H1 (cell line): ENCODE results near the gene FIZ1. TPM values are rescaled to one million over a fixed set of nuclear protein-coding genes. Genes with fewer than 3 reads are reported as not detected.
A peak's percentile ranks its signal among the peaks of the same experiment; 100 is the strongest.

Source experiments
- CTCF ChIA-PET: fragments of 300-600 bp; sonication (Branson Sonifier 250); formaldehyde crosslinking; loops from one replicate; lab custom pipeline; 2021; ENCODE audit not compliant: partially characterized antibody; lab: Charles Lee
- POLR2A ChIA-PET: fragments of 300-600 bp; sonication (Branson Sonifier 250); formaldehyde crosslinking; loops from one replicate; lab custom pipeline; 2021; ENCODE audit warnings: inconsistent platforms; ENCODE audit not compliant: partially characterized antibody; lab: Charles Lee
- DNase-seq, 2 experiments: peaks; one replicate each; pipeline versions ENCODE4 v3.0.0 to v3.0.0-alpha.2; 2010 to 2022; ENCODE audit warnings: low spot score in 2 of 2, low read depth in 1 of 2, mixed read lengths in 1 of 2
- FAIRE-seq: peaks from 2 replicates; lab custom pipeline; 2011; peaks lifted over from hg19 to GRCh38; lab: Jason Lieb, UNC
- H2AFZ ChIP-seq: 2 replicates; pipeline ENCODE4 v1.8.1; 2012; ENCODE audit warnings: low read length, inconsistent platforms
- H2AK5ac ChIP-seq: 2 replicates; pipeline ENCODE4 v1.6.1; 2013; ENCODE audit warnings: low read depth, low read length
- H2BK120ac ChIP-seq: replicated peaks from 2 replicates; pipeline ENCODE3; 2013; ENCODE audit warnings: low read depth, low read length, inconsistent platforms
- H2BK12ac ChIP-seq: 2 replicates; pipeline ENCODE4 v1.6.1; 2013; ENCODE audit warnings: low read depth, low read length
- H2BK15ac ChIP-seq: 2 replicates; pipeline ENCODE4 v1.6.1; 2013; ENCODE audit warnings: low read length
- H2BK20ac ChIP-seq: 2 replicates; pipeline ENCODE4 v1.6.1; 2013; ENCODE audit warnings: low read length
- H2BK5ac ChIP-seq: 2 replicates; pipeline ENCODE4 v1.6.1; 2013; ENCODE audit warnings: low read depth, low read length
- H3K14ac ChIP-seq: 2 replicates; pipeline ENCODE4 v1.6.1; 2013; ENCODE audit warnings: inconsistent platforms; ENCODE audit not compliant: insufficient read length
- H3K18ac ChIP-seq: 2 replicates; pipeline ENCODE4 v1.6.1; 2013; ENCODE audit warnings: low read length; ENCODE audit errors: extremely low read depth
- H3K23ac ChIP-seq: 2 replicates; pipeline ENCODE4 v1.6.1; 2013; ENCODE audit warnings: inconsistent platforms; ENCODE audit not compliant: insufficient read length
- H3K23me2 ChIP-seq: 2 replicates; pipeline ENCODE4 v1.6.1; 2013; ENCODE audit warnings: low read depth, low read length
- H3K27ac ChIP-seq: 2 replicates; pipeline ENCODE4 v1.6.1; 2011; ENCODE audit warnings: low read depth, low read length, inconsistent platforms
- H3K27me3 ChIP-seq, 4 experiments: replicated peaks in 1 of 4; 1 replicate in 1 of 4; 2 replicates in 3 of 4; pipeline versions ENCODE4 v1.6.1 to v1.8.1; 2011 to 2013; ENCODE audit warnings: low read length in 3 of 4, mild to moderate bottlenecking in 3 of 4, inconsistent platforms in 2 of 4, mixed read lengths in 2 of 4, moderate library complexity in 1 of 4; ENCODE audit not compliant: control insufficient read depth in 3 of 4, insufficient read depth in 3 of 4; ENCODE audit errors: extremely low read depth in 1 of 4
- H3K36me3 ChIP-seq, 4 experiments: 2 replicates each; pipeline versions ENCODE4 v1.6.1 to v1.8.1; 2011 to 2013; ENCODE audit warnings: mild to moderate bottlenecking in 4 of 4, low read length in 3 of 4, moderate library complexity in 2 of 4, control low read depth in 1 of 4, inconsistent platforms in 1 of 4; ENCODE audit not compliant: insufficient read depth in 4 of 4, control insufficient read depth in 2 of 4
- H3K4ac ChIP-seq: replicated peaks from 2 replicates; pipeline ENCODE3; 2013; ENCODE audit warnings: low read length, low read depth, mixed read lengths, inconsistent platforms; ENCODE audit not compliant: insufficient read length
- H3K4me1 ChIP-seq, 4 experiments: replicated peaks in 1 of 4; 1 replicate in 1 of 4; 2 replicates in 3 of 4; pipeline versions ENCODE4 v1.6.1 to v1.8.1; 2011 to 2013; ENCODE audit warnings: low read length in 3 of 4, inconsistent platforms in 2 of 4, mixed read lengths in 1 of 4; ENCODE audit not compliant: insufficient read depth in 4 of 4, control insufficient read depth in 3 of 4
- H3K4me2 ChIP-seq, 2 experiments: 2 replicates each; pipeline versions ENCODE4 v1.6.1 to v1.8.1; 2011 to 2013; ENCODE audit warnings: low read depth in 2 of 2, low read length in 2 of 2, control low read depth in 1 of 2, inconsistent platforms in 1 of 2, mild to moderate bottlenecking in 1 of 2; ENCODE audit not compliant: insufficient read depth in 1 of 2
- H3K4me3 ChIP-seq, 4 experiments: fragments of 200-600, 300-600 bp in 1 of 4; sonication (generic), shearing (Covaris generic), sonication (Bioruptor Twin) in 1 of 4; 2 replicates each; pipeline versions ENCODE4 v1.5.1 to v1.8.1; 2011 to 2016; ENCODE audit warnings: low read length in 4 of 4, low read depth in 3 of 4, control low read depth in 2 of 4, inconsistent platforms in 2 of 4, mild to moderate bottlenecking in 2 of 4, mixed read lengths in 1 of 4, moderate library complexity in 1 of 4; ENCODE audit not compliant: insufficient read depth in 2 of 4; ENCODE audit errors: extremely low read depth in 1 of 4
- H3K56ac ChIP-seq: replicated peaks from 2 replicates; pipeline ENCODE3; 2013; ENCODE audit warnings: low read depth, mild to moderate bottlenecking, mixed read lengths, low read length, inconsistent platforms; ENCODE audit not compliant: insufficient read length
- H3K79me1 ChIP-seq: 2 replicates; pipeline ENCODE4 v1.6.1; 2013; ENCODE audit warnings: low read depth, low read length, control low read depth
- H3K79me2 ChIP-seq, 2 experiments: 2 replicates each; pipeline versions ENCODE4 v1.6.1 to v1.8.1; 2012 to 2013; ENCODE audit warnings: low read length in 2 of 2, mild to moderate bottlenecking in 2 of 2, inconsistent platforms in 1 of 2; ENCODE audit not compliant: insufficient read depth in 2 of 2, control insufficient read depth in 1 of 2
- H3K9ac ChIP-seq, 4 experiments: replicated peaks in 1 of 4; 1 replicate in 1 of 4; 2 replicates in 3 of 4; pipeline versions ENCODE4 v1.6.1 to v1.8.1; 2011 to 2013; ENCODE audit warnings: low read depth in 3 of 4, low read length in 3 of 4, control low read depth in 2 of 4, mild to moderate bottlenecking in 2 of 4, moderate library complexity in 2 of 4, inconsistent platforms in 1 of 4; ENCODE audit errors: extremely low read depth in 1 of 4
- H3K9me3 ChIP-seq, 2 experiments: 2 replicates each; pipeline versions ENCODE4 v1.6.1 to v1.8.1; 2012 to 2013; ENCODE audit warnings: mild to moderate bottlenecking in 2 of 2, moderate library complexity in 2 of 2, control low read depth in 1 of 2, inconsistent platforms in 1 of 2, low read depth in 1 of 2, low read length in 1 of 2, mixed read lengths in 1 of 2; ENCODE audit not compliant: insufficient read depth in 2 of 2
- H4K20me1 ChIP-seq, 2 experiments: replicated peaks in 1 of 2; 2 replicates each; pipeline versions ENCODE3 to v1.8.1; 2011 to 2013; ENCODE audit warnings: inconsistent platforms in 2 of 2, low read length in 2 of 2, mild to moderate bottlenecking in 1 of 2; ENCODE audit not compliant: insufficient read depth in 2 of 2, control insufficient read depth in 1 of 2
- H4K5ac ChIP-seq: 2 replicates; pipeline ENCODE4 v1.6.1; 2013; ENCODE audit warnings: low read length, low read depth, mixed read lengths, inconsistent platforms; ENCODE audit not compliant: insufficient read length
- H4K8ac ChIP-seq: 2 replicates; pipeline ENCODE4 v1.8.0; 2013; ENCODE audit warnings: mild to moderate bottlenecking, moderate library complexity, low read length, inconsistent platforms; ENCODE audit not compliant: insufficient read depth; ENCODE audit errors: extremely low read depth
- H4K91ac ChIP-seq: replicated peaks from 2 replicates; pipeline ENCODE3; 2013; ENCODE audit warnings: low read length, mixed read lengths, inconsistent platforms; ENCODE audit not compliant: insufficient read length
- KDM4A ChIP-seq: IDR thresholded peaks from one replicate; pipeline ENCODE4 v1.7.1; 2012; ENCODE audit warnings: low read depth, mild to moderate bottlenecking, moderate library complexity, low read length, inconsistent platforms; ENCODE audit not compliant: severe bottlenecking
- SP4 ChIP-seq: IDR thresholded peaks from 2 replicates; pipeline ENCODE4 v1.6.1; 2012; ENCODE audit warnings: low read length, inconsistent platforms
- TBP ChIP-seq: IDR thresholded peaks from 2 replicates; pipeline ENCODE4 v1.6.1; 2011; ENCODE audit warnings: low read depth, low read length, improper control_type of control experiment
- WGBS, 2 experiments: shearing (Covaris generic) in 1 of 2; methylation state at CpG; one replicate each; pipeline versions ENCODE4 v1.1.6 to v1.1.7; 2013 to 2015; ENCODE audit warnings: low lambda C conversion rate in 2 of 2, mixed read lengths in 2 of 2, inconsistent platforms in 1 of 2, low coverage in 1 of 2, missing lambda C conversion rate in 1 of 2; ENCODE audit not compliant: insufficient replicate concordance in 2 of 2, insufficient coverage in 1 of 2, insufficient read length in 1 of 2; ENCODE audit errors: extremely low coverage in 1 of 2, missing lambda C conversion rate in 1 of 2; 5-methylcytosine and 5-hydroxymethylcytosine counted together
- polyA plus RNA-seq, 7 experiments: library from polyadenylated mRNA; depleted of rRNA in 3 of 7; stranded (reverse) in 5 of 7; unstranded in 2 of 7; fragments of >200 nt in 5 of 7; fragments of 200-250 nt in 2 of 7; gene quantifications; 1 replicate in 5 of 7; 2 replicates in 1 of 7; 4 replicates in 1 of 7; pipeline versions ENCODE4 v1.2.1 to v1.2.3, GENCODE V29; 2011 to 2013; ENCODE audit warnings: missing spikeins in 2 of 7, mixed read lengths in 2 of 7
- total RNA-seq: library from RNA; stranded (reverse); fragmentation: NEBNext Ultra II Directional; extraction: Animal tissue kit (Norgen Biotek cat#: 25700); gene quantifications from 2 replicates; pipeline ENCODE4 v1.2.1, GENCODE V29; 2021

The FIZ1 gene
- total and polyA plus RNA-seq, 2 of the 8 experiments (the other 6 are each of a cell fraction or from before 2014, with no cell fraction given) = 9.1 to 18.5 TPM

GRCh38 chr19:55635334-55635717, 36.0 kb upstream of the FIZ1 start:
- Histone ChIP-seq H2BK5ac (peak overlapping the region; percentile 95), H4K91ac (peak overlapping the region; percentile 8), H2BK120ac (no peak overlapping the region), H2BK15ac (peak overlapping the region; percentile 46; the same call in 1 of the 2 replicates), H3K27ac (peak overlapping the region; percentile 84), H4K5ac (peak overlapping the region; percentile 79), H3K23ac (no peak overlapping the region), H3K79me1 (peaks cover 13% of the 10 kb centered on the region), H4K20me1 (peaks cover 3 to 10% of the 10 kb centered on the region in 2 experiments), H3K23me2 (peaks cover 11% of the 10 kb centered on the region), H3K4me1 (peaks cover 6 to 9% (median 6%) of the 10 kb centered on the region in 4 experiments), H3K4me3 (peak overlapping the region; percentile 68 to 99 (median 92)), H3K9ac (peak overlapping the region; percentile 75 to 88 (median 80)), H3K4me2 (peak overlapping the region; percentile 78 to 91), H3K14ac (no peak overlapping the region), H4K8ac (peak overlapping the region; percentile 89; the same call in 1 of the 2 replicates), H3K9me3 (no peaks in the 10 kb centered on the region; a peak in 1 of 4 replicates), H2BK12ac (0 out of 2 replicates have a peak overlapping the region, but pooled peaks have one; percentile 39), H3K56ac (peak overlapping the region; percentile 5), H2BK20ac (no peak overlapping the region), H2AK5ac (no peak overlapping the region; the same call in 1 of the 2 replicates), H3K36me3 (no peaks in the 10 kb centered on the region), H3K18ac (peak overlapping the region; percentile 26), H2AFZ (no peak overlapping the region), H3K27me3 (no peaks in the 10 kb centered on the region), H3K4ac (no peak overlapping the region), H3K79me2 (peaks cover 4 to 25% of the 10 kb centered on the region in 2 experiments; a peak in 3 of 4 replicates)
- POLR2A ChIA-PET = interaction anchor here (0.8 to 8.8 kb wide), 5 partner anchors 11 to 149 kb away, joined by 3 to 96 read pairs (median 4); partner anchors contain the start of genes CCDC106, ZNF581 and ZNF784
- WGBS, 2 experiments = 18% methylated on average over 9 of the region's 9 CpGs; no CpG with 5 or more reads in 1 of the 2 experiments
- FAIRE-seq (no peak), DNase-seq (no peak)
- CTCF ChIA-PET = interaction anchor here (2.6 kb wide), 1 partner anchor 29 kb away, joined by 9 read pairs; the partner anchor contains the start of gene ZNF865
- TF ChIP-seq SP4 (no peak), KDM4A (peak; percentile 12), TBP (no peak)
